Measurements from ENCODE around the gene MACROD2.

The MACROD2 gene

DNA sequence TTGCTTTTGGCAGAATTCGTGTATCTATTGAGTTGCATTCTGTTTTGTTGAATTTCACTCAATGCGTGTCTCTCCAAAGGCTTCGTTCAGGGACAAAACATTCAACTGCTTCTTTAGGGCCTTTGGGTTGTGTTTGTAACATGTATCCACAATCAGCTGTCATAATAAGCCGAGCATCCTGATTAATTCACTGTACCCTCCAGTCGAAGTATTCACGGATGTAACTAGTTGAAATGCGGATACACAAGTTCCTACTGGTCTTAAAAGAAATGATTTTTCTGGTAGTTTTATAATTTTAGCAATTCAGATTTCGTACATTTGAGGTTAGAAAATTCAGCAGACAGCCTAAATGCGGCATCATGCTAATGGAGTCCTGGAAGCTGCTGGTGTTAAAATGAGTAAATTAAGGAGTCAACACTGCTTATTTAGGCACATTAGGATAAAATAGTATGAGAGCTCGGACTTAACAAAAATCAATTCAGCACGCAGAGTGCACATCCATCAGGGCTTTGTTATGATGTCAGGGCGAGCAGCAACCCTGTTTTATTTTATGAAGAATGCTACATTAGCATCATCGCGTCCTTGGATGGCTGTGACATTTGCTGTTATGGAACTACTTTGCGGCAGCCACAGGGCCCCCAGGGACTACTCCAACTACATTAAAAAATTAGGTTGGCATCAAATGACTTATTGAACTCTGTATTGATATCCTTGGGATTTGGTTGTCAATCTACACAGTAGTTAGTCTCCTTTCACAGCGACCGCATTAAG is 831.4 kb downstream of the MACROD2 start:
- no peak overlapping the region for H3K4me3 ChIP-seq (ENCODE audit: control insufficient read depth, low read depth, low read length)
- DNase-seq (ENCODE audit: low read depth) = no peak
- TF ChIP-seq, protein P1, sequence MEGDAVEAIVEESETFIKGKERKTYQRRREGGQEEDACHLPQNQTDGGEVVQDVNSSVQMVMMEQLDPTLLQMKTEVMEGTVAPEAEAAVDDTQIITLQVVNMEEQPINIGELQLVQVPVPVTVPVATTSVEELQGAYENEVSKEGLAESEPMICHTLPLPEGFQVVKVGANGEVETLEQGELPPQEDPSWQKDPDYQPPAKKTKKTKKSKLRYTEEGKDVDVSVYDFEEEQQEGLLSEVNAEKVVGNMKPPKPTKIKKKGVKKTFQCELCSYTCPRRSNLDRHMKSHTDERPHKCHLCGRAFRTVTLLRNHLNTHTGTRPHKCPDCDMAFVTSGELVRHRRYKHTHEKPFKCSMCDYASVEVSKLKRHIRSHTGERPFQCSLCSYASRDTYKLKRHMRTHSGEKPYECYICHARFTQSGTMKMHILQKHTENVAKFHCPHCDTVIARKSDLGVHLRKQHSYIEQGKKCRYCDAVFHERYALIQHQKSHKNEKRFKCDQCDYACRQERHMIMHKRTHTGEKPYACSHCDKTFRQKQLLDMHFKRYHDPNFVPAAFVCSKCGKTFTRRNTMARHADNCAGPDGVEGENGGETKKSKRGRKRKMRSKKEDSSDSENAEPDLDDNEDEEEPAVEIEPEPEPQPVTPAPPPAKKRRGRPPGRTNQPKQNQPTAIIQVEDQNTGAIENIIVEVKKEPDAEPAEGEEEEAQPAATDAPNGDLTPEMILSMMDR (conservative IDR thresholded peaks at IDR 0.05; ENCODE audit: control insufficient read depth, insufficient read depth, low read depth, low read length) = no peak

- TF ChIP-seq, protein P1 (conservative IDR thresholded peaks at IDR 0.05; ENCODE audit: control insufficient read depth, insufficient read depth, low read depth, low read length) = no peak
- DNase-seq (ENCODE audit: low read depth) = no peak
- H3K4me3 ChIP-seq (ENCODE audit: control insufficient read depth, low read depth, low read length) = no peak overlapping the region
Observed at GRCh38 chr20:14828459-14828858, 833.1 kb downstream of the MACROD2 start.

DNA sequence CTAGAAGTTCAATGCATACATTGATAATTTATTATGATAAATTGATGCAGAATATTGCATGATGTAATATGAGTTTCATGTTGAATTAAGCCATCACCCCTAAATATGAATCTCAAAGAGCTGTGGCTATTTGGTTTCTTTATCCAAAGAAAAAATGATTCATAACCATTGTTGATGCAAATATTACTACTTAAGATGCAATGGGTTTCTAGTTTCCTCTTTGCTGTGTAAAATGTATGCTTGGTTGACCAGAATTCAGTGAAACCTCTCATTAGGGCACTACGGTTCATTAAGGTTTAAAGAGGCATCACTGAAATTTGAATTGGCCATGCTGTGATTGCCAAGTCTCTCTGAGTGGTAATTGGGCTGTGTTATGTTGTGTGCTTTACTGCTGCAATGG is 834.6 kb downstream of the MACROD2 start:
- DNase-seq (ENCODE audit: low read depth) = no peak
- no peak overlapping the region for H3K4me3 ChIP-seq (ENCODE audit: control insufficient read depth, low read depth, low read length)
- TF ChIP-seq, protein P1 (conservative IDR thresholded peaks at IDR 0.05; ENCODE audit: control insufficient read depth, insufficient read depth, low read depth, low read length) = no peak

GRCh38 chr20:14830466-14830865 is 835.1 kb downstream of the MACROD2 start:
- H3K4me3 ChIP-seq (ENCODE audit: control insufficient read depth, low read depth, low read length) = no peak overlapping the region
- TF ChIP-seq, protein P1 (conservative IDR thresholded peaks at IDR 0.05; ENCODE audit: control insufficient read depth, insufficient read depth, low read depth, low read length) = no peak
- DNase-seq (ENCODE audit: low read depth) = no peak

DNA sequence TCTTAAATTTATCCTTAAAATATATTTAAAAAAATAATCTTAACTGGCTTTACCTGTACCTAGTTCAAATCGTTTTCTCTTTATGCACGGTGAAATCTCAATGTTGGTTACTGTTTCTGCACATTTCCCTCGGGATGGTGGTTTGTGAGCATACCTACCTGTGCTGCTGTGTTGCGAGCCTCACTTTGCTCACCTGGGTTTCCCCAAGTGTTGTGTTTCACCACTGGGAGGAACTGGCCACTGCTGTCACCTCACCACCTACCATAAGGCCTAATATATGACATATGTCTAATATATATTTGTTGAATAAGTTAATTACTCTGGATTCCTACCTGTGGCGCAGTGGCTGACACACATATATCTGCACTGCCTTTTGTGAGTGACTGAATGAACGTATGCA is 835.6 kb downstream of the MACROD2 start:
- no peak for DNase-seq (ENCODE audit: low read depth)
- TF ChIP-seq, protein P1 (conservative IDR thresholded peaks at IDR 0.05; ENCODE audit: control insufficient read depth, insufficient read depth, low read depth, low read length) = no peak
- H3K4me3 ChIP-seq (ENCODE audit: control insufficient read depth, low read depth, low read length) = no peak overlapping the region

- TF ChIP-seq, protein P1 (conservative IDR thresholded peaks at IDR 0.05; ENCODE audit: control insufficient read depth, insufficient read depth, low read depth, low read length) = no peak
- H3K4me3 ChIP-seq (ENCODE audit: control insufficient read depth, low read depth, low read length) = no peak overlapping the region
- DNase-seq (ENCODE audit: low read depth) = no peak
Observed at GRCh38 chr20:14832630-14833029, 837.3 kb downstream of the MACROD2 start.
